Measurements from ENCODE around the gene NECAB2. TPM values are rescaled to one million over a fixed set of nuclear protein-coding genes. Genes with fewer than 3 reads are reported as not detected.

The NECAB2 gene
- total and polyA plus RNA-seq, 8 donors: 0.46 to 11.2 (median 1.7) TPM; not detected in 3

GRCh38 chr16:84022644-84023043, 54.6 kb downstream of the NECAB2 start:
- Histone ChIP-seq H3K27ac (no peak overlapping the region), H3K36me3 (no peaks in the 10 kb centered on the region), H3K4me1 (no peaks in the 10 kb centered on the region), H3K9me3 (peaks cover 7 to 30% (median 23%) of the 10 kb centered on the region in 4 donors), H3K27me3 (peaks cover 0 to 16% (median 0%) of the 10 kb centered on the region in 3 donors), H3K4me3 (no peak overlapping the region)
- no peak for DNase-seq
- 72 to 80% (median 79%) methylated on average over 11 of the region's 11 CpGs for WGBS, 5 donors
- TF ChIP-seq POLR2AphosphoS5 (IDR thresholded peaks at IDR 0.05): no peak
- intact Hi-C loops (cut with DNase I; ENCODE audit: low total_unique reads): no loop called here

- peaks cover 0 to 31% (median 0%) of the 10 kb centered on the region in 3 donors for H3K27me3 ChIP-seq
- TF ChIP-seq EP300 (IDR thresholded peaks at IDR 0.05) (no peak), POLR2AphosphoS5 (IDR thresholded peaks at IDR 0.05) (no peak), POLR2A (IDR thresholded peaks at IDR 0.05) (no peak), CTCF (IDR thresholded peaks at IDR 0.05) (no peak)
- H3K36me3 ChIP-seq: no peaks in the 10 kb centered on the region
- DNase-seq: no peak
- H3K4me3 ChIP-seq: no peak overlapping the region
- H3K27ac ChIP-seq: no peak overlapping the region
- intact Hi-C loops (cut with DNase I; ENCODE audit: low total_unique reads): no loop called here
- H3K9me3 ChIP-seq: peaks cover 7 to 21% (median 18%) of the 10 kb centered on the region in 4 donors
- WGBS, 5 donors: 59 to 66% (median 60%) methylated on average over 9 of the region's 9 CpGs
- H3K4me1 ChIP-seq: no peaks in the 10 kb centered on the region
Observed at GRCh38 chr16:84024854-84025253, 56.8 kb downstream of the NECAB2 start.

- Histone ChIP-seq H3K4me3 (no peak overlapping the region), H3K9me3 (peaks cover 2 to 6% (median 6%) of the 10 kb centered on the region in 4 donors), H3K4me1 (no peaks in the 10 kb centered on the region), H3K36me3 (no peaks in the 10 kb centered on the region), H3K27ac (no peak overlapping the region), H3K27me3 (peaks cover 0 to 33% (median 0%) of the 10 kb centered on the region in 3 donors)
- TF ChIP-seq POLR2AphosphoS5 (IDR thresholded peaks at IDR 0.05) (no peak), EP300 (IDR thresholded peaks at IDR 0.05) (no peak), CTCF (IDR thresholded peaks at IDR 0.05) (no peak), POLR2A (IDR thresholded peaks at IDR 0.05) (no peak)
- intact Hi-C loops (cut with DNase I; ENCODE audit: low total_unique reads): no loop called here
- 79 to 84% (median 82%) methylated on average over 10 of the region's 10 CpGs for WGBS, 5 donors
- DNase-seq: no peak
Observed at GRCh38 chr16:84026606-84027005, 58.6 kb downstream of the NECAB2 start.

DNA sequence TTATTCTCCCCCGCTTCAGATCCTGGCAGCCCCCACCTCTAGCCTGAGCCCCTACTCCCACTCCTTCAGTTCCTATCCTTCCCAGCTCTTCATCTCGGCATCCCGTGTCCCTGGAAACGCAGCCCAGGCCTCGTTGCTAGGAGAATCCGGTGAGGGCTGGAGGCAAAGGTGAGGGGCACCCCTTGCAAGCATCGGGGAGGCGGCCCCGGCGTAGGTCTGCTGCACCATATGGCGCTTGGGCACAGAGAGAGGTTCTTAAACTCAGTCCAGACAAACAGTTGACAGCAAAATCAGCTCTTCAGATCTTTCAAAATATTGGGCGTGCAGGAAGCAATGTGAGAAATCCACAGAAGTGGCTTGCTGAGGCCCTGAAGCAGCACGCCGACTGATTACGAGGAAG, 59.6 kb downstream of the NECAB2 start:
- Histone ChIP-seq H3K4me1 (no peaks in the 10 kb centered on the region), H3K4me3 (no peak overlapping the region), H3K9me3 (no peaks in the 10 kb centered on the region), H3K36me3 (no peaks in the 10 kb centered on the region), H3K27me3 (peaks cover 0 to 43% (median 0%) of the 10 kb centered on the region in 3 donors), H3K27ac (no peak overlapping the region)
- peak in 1 of 2 donors; percentile 59 for DNase-seq
- WGBS, 5 donors: 62 to 77% (median 68%) methylated on average over 15 of the region's 15 CpGs
- TF ChIP-seq POLR2A (IDR thresholded peaks at IDR 0.05): no peak
- TF ChIP-seq CTCF (IDR thresholded peaks at IDR 0.05): no peak
- TF ChIP-seq POLR2AphosphoS5 (IDR thresholded peaks at IDR 0.05): no peak
- no peak for TF ChIP-seq EP300 (IDR thresholded peaks at IDR 0.05)
- intact Hi-C loops (cut with DNase I; ENCODE audit: low total_unique reads): no loop called here

- H3K27ac ChIP-seq: no peak overlapping the region
- 64 to 74% (median 65%) methylated on average over 12 to 14 of the region's 14 CpGs for WGBS, 5 donors
- peaks cover 0 to 37% (median 0%) of the 10 kb centered on the region in 3 donors for H3K27me3 ChIP-seq
- no peak for TF ChIP-seq CTCF (IDR thresholded peaks at IDR 0.05)
- TF ChIP-seq POLR2AphosphoS5 (IDR thresholded peaks at IDR 0.05): no peak
- no peak for TF ChIP-seq EP300 (IDR thresholded peaks at IDR 0.05)
- TF ChIP-seq POLR2A (IDR thresholded peaks at IDR 0.05): no peak
- no peaks in the 10 kb centered on the region for H3K36me3 ChIP-seq
- DNase-seq: no peak
- H3K9me3 ChIP-seq: no peaks in the 10 kb centered on the region
- intact Hi-C loops (cut with DNase I; ENCODE audit: low total_unique reads): no loop called here
- no peak overlapping the region for H3K4me3 ChIP-seq
- no peaks in the 10 kb centered on the region for H3K4me1 ChIP-seq
Observed at GRCh38 chr16:84029297-84030047, 61.4 kb downstream of the NECAB2 start.

Measured in stomach (tissue), 9 donors.